NOMO-1 treated with dmso at 0.1 percent for 144 hours (cell line): ENCODE data around the gene NKX2-3.

Experiments used
- DNase-seq: peaks from one replicate; lab custom pipeline; 2025; ENCODE audit not compliant: unreplicated experiment; lab: John Stamatoyannopoulos, UW

Gene NKX2-3

DNA sequence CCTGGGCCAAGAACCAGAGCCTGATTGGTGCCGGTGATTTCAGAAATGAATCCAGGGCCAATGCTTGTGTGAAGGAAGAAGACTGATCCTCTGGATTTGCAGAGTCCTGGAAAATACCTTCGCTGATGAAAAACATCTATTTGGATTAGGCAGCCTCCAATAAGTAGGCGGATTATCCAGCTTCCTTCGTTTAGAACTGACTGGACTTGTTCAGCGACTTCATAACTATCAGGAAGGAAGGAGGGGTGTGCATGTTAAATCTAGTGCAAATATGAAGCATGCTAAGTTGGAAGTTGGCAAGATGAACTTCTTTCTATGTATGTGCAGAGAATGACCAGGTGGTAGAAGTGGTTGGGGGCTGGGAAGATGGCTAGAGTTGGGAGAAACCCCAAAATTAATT is 41.0 kb downstream of the NKX2-3 start:
- no peak for DNase-seq

DNA sequence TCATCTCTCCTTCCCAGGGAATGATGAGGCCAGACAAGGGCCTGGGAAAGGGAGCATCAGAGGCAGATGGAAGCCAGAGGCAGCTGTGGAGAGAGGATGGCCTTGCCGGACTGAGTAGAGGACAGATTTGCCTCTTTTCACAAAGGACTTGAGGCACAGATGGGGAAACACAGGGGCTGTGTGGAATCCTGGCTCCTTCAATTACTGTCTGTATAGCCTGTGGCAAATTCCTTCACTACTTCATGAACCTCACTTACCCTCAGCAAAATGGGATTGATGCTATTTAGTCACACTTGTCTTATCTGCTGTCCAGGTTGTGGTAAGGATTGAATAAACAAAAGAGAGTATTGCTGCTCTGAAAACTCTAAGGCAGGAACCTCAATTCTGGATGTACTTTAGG is 47.2 kb downstream of the NKX2-3 start:
- no peak for DNase-seq

DNA sequence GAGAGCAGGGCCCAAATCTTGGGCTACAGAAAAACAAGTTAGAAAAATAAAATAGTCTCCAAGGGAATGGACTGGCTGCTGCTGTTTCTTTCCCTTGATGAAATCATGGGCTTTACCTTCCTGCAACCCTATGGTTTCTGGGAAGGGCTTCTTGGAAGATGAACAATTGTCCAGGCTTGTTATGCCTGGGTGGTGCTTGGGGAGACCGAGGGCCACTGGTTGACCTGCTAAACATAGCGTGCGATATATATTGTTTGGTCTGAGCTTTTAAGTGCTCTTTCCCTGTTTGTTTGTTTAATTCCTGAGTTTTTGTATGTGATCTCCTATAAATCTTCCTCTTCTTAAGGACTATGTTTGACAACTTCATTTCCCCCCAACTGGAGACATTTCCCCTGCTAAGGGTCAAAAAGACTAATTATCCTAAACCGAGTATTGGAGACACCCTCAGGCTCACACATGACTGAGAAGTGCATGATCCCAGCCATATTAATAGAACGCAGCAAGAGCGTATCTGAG is 49.6 kb downstream of the NKX2-3 start:
- DNase-seq = no peak

DNA sequence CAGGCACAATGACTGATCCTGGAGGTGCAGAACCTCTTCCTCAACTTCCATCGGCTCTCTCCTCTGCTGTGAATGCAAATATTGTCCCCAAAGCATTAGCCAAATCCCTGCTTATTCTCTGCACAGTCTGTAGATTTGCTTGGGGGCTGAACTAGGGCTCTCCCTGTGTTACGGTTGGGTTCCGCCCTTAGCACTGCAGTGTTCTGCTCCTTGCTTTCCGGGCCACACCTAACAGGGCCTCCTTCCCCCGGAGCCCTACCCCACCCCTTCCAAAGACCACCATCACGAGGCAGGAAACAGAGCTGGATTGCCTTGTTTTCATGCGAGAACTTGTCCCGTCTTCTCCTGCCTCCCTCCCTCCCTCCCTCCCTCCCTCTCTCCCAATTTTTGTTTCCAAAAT is 50.9 kb downstream of the NKX2-3 start:
- DNase-seq = no peak
